DMS53 treated with DMSO at 0.1 percent for 48 hours (cell line): ENCODE measurements around the gene LUZP2.

ENCODE experiments used
- DNase-seq: peaks from one replicate; lab custom pipeline; 2025; ENCODE audit not compliant: unreplicated experiment; lab: John Stamatoyannopoulos, UW

LUZP2 gene

GRCh38 chr11:24708616-24709015, 211.8 kb downstream of the LUZP2 start:
- no peak for DNase-seq

- DNase-seq = no peak
These were observed 213.2 kb downstream of the LUZP2 start for GRCh38 chr11:24709928-24710565.

GRCh38 chr11:24714601-24715000, 217.7 kb downstream of the LUZP2 start:
- DNase-seq = no peak

GRCh38 chr11:24716403-24716802, 219.6 kb downstream of the LUZP2 start:
- peak; percentile 33 for DNase-seq

GRCh38 chr11:24723231-24723630, 226.4 kb downstream of the LUZP2 start:
- DNase-seq = no peak

- no peak for DNase-seq
These were observed 234.7 kb downstream of the LUZP2 start for GRCh38 chr11:24731554-24731953.

GRCh38 chr11:24734742-24735237, 237.9 kb downstream of the LUZP2 start:
- DNase-seq = peak; percentile 82

- DNase-seq = no peak
These were observed 242.1 kb downstream of the LUZP2 start for GRCh38 chr11:24738972-24739371.

- DNase-seq = no peak
These were observed 242.8 kb downstream of the LUZP2 start for GRCh38 chr11:24739637-24740036.

- no peak for DNase-seq
These were observed 250.7 kb downstream of the LUZP2 start for GRCh38 chr11:24747275-24748251.

- no peak for DNase-seq
These were observed 251.4 kb downstream of the LUZP2 start for GRCh38 chr11:24748261-24748660.

- DNase-seq = no peak
These were observed 257.6 kb downstream of the LUZP2 start for GRCh38 chr11:24754406-24754805.

GRCh38 chr11:24755260-24755839, 258.5 kb downstream of the LUZP2 start:
- peak; percentile 42 for DNase-seq

GRCh38 chr11:24759742-24760141, 262.9 kb downstream of the LUZP2 start:
- DNase-seq = no peak

- no peak for DNase-seq
These were observed 263.8 kb downstream of the LUZP2 start for GRCh38 chr11:24760681-24761080.

GRCh38 chr11:24762076-24762475, 265.2 kb downstream of the LUZP2 start:
- DNase-seq = no peak

GRCh38 chr11:24767411-24767810, 270.6 kb downstream of the LUZP2 start:
- DNase-seq = no peak

GRCh38 chr11:24773322-24773721, 276.5 kb downstream of the LUZP2 start:
- no peak for DNase-seq

- no peak for DNase-seq
These were observed 282.9 kb downstream of the LUZP2 start for GRCh38 chr11:24779791-24780190.

- DNase-seq = peak; percentile 12
These were observed 284.4 kb downstream of the LUZP2 start for GRCh38 chr11:24781288-24781687.

GRCh38 chr11:24793479-24793878, 296.6 kb downstream of the LUZP2 start:
- DNase-seq = no peak

- DNase-seq = no peak
These were observed 297.2 kb downstream of the LUZP2 start for GRCh38 chr11:24794064-24794463.
